Measurements from ENCODE around the gene MPRIP.
"Not testable (repeated sequence)": the region's sequence is repeated elsewhere in the genome, so short reads cannot be mapped to it uniquely, and the experiment has no call there.

The MPRIP gene

GRCh38 chr17:17186051-17186450, 143.8 kb downstream of the MPRIP start:
- no peaks in the 10 kb centered on the region for H3K9me3 ChIP-seq (ENCODE audit: insufficient read depth, low read depth, low read length)
- H3K4me3 ChIP-seq (ENCODE audit: low read length): no peak overlapping the region
- no peaks in the 10 kb centered on the region; the same call in 1 of the 2 replicates for H3K4me1 ChIP-seq (ENCODE audit: insufficient read depth, low read length)
- no peaks in the 10 kb centered on the region for H3K27me3 ChIP-seq (ENCODE audit: insufficient read depth, low read length)
- no peak overlapping the region for H3K27ac ChIP-seq (ENCODE audit: low read length)
- H3K9ac ChIP-seq (ENCODE audit: low read depth, low read length): no peak overlapping the region
- peaks cover 28% of the 10 kb centered on the region for H3K36me3 ChIP-seq (ENCODE audit: insufficient read depth, low read depth, low read length)

DNA sequence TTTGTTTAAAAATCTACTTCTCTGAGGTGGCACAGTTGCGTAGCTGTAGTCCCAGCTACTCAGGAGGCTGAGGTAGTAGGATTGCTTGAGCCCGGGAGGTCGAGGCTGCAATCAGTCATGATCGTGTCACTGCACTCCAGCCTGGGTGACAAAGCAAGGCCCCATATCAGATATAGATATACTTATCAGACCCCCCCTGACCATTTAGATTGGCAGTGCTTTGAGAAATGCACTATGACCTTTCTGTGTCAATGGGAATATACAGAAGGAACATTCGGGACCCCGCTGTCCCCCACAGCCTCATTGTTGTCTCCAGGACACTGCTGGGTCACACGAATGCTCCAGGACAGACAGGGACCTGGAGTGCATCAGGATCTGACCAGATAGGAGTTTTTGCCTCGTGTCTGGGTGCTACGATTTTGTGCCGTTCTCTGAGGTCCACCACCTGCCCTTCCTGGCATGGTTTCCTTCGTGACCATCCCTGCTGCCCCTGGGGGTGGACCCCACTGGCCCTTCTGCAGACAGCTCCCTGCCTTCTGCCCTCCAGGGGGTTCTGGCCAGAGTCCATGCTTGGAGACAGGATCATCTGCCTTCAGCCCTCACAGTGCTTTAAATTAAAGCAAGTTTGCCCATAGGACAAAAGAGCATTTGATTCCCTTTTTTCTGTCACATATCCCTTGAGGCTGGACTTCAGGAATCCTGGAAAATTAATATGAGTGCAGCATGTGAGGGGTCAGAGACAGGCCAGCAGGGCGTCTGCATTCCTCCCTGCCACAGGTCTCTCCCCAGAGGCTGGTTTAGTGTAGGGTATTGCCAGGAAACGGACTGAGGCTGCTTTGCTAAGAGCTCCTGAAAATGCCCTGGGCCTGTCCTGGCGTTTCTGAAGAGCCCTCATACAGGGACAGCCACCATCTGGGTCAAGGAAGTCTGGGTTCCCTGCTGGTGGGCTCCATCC, 144.6 kb downstream of the MPRIP start:
- H3K4me3 ChIP-seq (ENCODE audit: low read length): no peak overlapping the region
- H3K9me3 ChIP-seq (ENCODE audit: insufficient read depth, low read depth, low read length): no peaks in the 10 kb centered on the region
- no peaks in the 10 kb centered on the region for H3K27me3 ChIP-seq (ENCODE audit: insufficient read depth, low read length)
- H3K27ac ChIP-seq (ENCODE audit: low read length): no peak overlapping the region
- peaks cover 2% of the 10 kb centered on the region; the same call in 1 of the 2 replicates for H3K4me1 ChIP-seq (ENCODE audit: insufficient read depth, low read length)
- peaks cover 22% of the 10 kb centered on the region; the same call in 1 of the 2 replicates for H3K36me3 ChIP-seq (ENCODE audit: insufficient read depth, low read depth, low read length)
- no peak overlapping the region for H3K9ac ChIP-seq (ENCODE audit: low read depth, low read length)

GRCh38 chr17:17188586-17188985, 146.3 kb downstream of the MPRIP start:
- Histone ChIP-seq H3K27ac (ENCODE audit: low read length) (no peak overlapping the region), H3K4me1 (ENCODE audit: insufficient read depth, low read length) (peaks cover 5% of the 10 kb centered on the region; the same call in 1 of the 2 replicates), H3K36me3 (ENCODE audit: insufficient read depth, low read depth, low read length) (peaks cover 9% of the 10 kb centered on the region; the same call in 1 of the 2 replicates), H3K9ac (ENCODE audit: low read depth, low read length) (no peak overlapping the region), H3K9me3 (ENCODE audit: insufficient read depth, low read depth, low read length) (no peaks in the 10 kb centered on the region), H3K27me3 (ENCODE audit: insufficient read depth, low read length) (no peaks in the 10 kb centered on the region), H3K4me3 (ENCODE audit: low read length) (no peak overlapping the region)

GRCh38 chr17:17189559-17189958, 147.3 kb downstream of the MPRIP start:
- 0 out of 2 replicates have a peak, but pooled peaks cover under 1% of the 10 kb centered on the region for H3K36me3 ChIP-seq (ENCODE audit: insufficient read depth, low read depth, low read length)
- H3K4me1 ChIP-seq (ENCODE audit: insufficient read depth, low read length): peaks cover 5% of the 10 kb centered on the region; the same call in 1 of the 2 replicates
- H3K27ac ChIP-seq (ENCODE audit: low read length): no peak overlapping the region
- no peaks in the 10 kb centered on the region for H3K9me3 ChIP-seq (ENCODE audit: insufficient read depth, low read depth, low read length)
- no peaks in the 10 kb centered on the region for H3K27me3 ChIP-seq (ENCODE audit: insufficient read depth, low read length)
- no peak overlapping the region for H3K9ac ChIP-seq (ENCODE audit: low read depth, low read length)
- no peak overlapping the region for H3K4me3 ChIP-seq (ENCODE audit: low read length)

DNA sequence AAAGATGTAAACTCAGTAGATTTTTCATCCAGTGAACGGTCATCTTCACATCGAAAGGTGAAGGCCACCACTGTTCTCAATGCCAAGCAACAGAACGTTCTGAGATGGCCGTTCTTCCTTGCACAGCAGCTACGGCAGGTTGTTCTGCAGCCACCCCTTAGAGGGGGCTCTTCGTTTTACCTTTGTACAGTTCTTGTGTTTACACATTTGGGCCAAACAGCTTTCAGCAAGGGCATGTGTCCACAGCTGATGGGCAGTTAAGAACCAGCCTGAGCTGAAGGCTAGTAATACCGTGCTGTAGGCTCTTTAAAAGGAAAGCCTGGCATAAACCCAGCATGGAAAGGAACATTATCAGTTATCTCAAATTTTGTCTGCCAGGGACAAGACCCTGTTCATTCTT, 147.9 kb downstream of the MPRIP start:
- no peak overlapping the region for H3K9ac ChIP-seq (ENCODE audit: low read depth, low read length)
- H3K36me3 ChIP-seq (ENCODE audit: insufficient read depth, low read depth, low read length): no peaks in the 10 kb centered on the region
- H3K4me3 ChIP-seq (ENCODE audit: low read length): no peak overlapping the region
- no peaks in the 10 kb centered on the region for H3K27me3 ChIP-seq (ENCODE audit: insufficient read depth, low read length)
- H3K27ac ChIP-seq (ENCODE audit: low read length): no peak overlapping the region
- peaks cover 5% of the 10 kb centered on the region; the same call in 1 of the 2 replicates for H3K4me1 ChIP-seq (ENCODE audit: insufficient read depth, low read length)
- H3K9me3 ChIP-seq (ENCODE audit: insufficient read depth, low read depth, low read length): no peaks in the 10 kb centered on the region

GRCh38 chr17:17191346-17191792, 149.1 kb downstream of the MPRIP start:
- no peaks in the 10 kb centered on the region for H3K9me3 ChIP-seq (ENCODE audit: insufficient read depth, low read depth, low read length)
- H3K4me3 ChIP-seq (ENCODE audit: low read length): no peak overlapping the region
- no peak overlapping the region for H3K27ac ChIP-seq (ENCODE audit: low read length)
- H3K9ac ChIP-seq (ENCODE audit: low read depth, low read length): no peak overlapping the region
- peaks cover 5% of the 10 kb centered on the region; the same call in 1 of the 2 replicates for H3K4me1 ChIP-seq (ENCODE audit: insufficient read depth, low read length)
- no peaks in the 10 kb centered on the region for H3K36me3 ChIP-seq (ENCODE audit: insufficient read depth, low read depth, low read length)
- H3K27me3 ChIP-seq (ENCODE audit: insufficient read depth, low read length): no peaks in the 10 kb centered on the region

DNA sequence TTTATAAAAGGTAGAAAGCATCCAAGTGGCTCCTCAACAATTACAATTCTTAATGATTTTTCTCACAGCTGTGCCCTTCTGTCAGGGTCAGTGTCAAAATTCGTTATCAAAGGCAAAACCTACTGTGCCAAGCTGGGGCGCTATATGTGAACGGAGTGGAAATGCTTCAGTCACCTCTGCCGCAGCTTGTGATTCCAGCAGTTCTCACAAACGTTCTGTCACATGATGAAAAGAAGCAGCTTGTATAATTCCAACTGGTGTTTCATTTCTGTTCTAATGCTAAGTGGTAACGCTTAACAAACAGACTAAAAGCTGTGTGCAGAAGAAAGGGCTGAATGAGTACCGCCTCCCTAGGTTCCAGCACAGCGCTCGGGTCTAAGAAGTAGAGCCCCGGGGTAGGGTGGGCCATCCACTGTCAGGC, 149.7 kb downstream of the MPRIP start:
- Histone ChIP-seq H3K36me3 (ENCODE audit: insufficient read depth, low read depth, low read length) (no peaks in the 10 kb centered on the region), H3K4me1 (ENCODE audit: insufficient read depth, low read length) (peaks cover 5% of the 10 kb centered on the region; the same call in 1 of the 2 replicates), H3K9ac (ENCODE audit: low read depth, low read length) (no peak overlapping the region), H3K4me3 (ENCODE audit: low read length) (no peak overlapping the region), H3K27me3 (ENCODE audit: insufficient read depth, low read length) (no peaks in the 10 kb centered on the region), H3K27ac (ENCODE audit: low read length) (no peak overlapping the region), H3K9me3 (ENCODE audit: insufficient read depth, low read depth, low read length) (no peaks in the 10 kb centered on the region)

- H3K27ac ChIP-seq (ENCODE audit: low read length); H3K36me3 ChIP-seq (ENCODE audit: insufficient read depth, low read depth, low read length); H3K4me1 ChIP-seq (ENCODE audit: insufficient read depth, low read length); H3K9me3 ChIP-seq (ENCODE audit: insufficient read depth, low read depth, low read length); H3K4me3 ChIP-seq (ENCODE audit: low read length); H3K9ac ChIP-seq (ENCODE audit: low read depth, low read length); H3K27me3 ChIP-seq (ENCODE audit: insufficient read depth, low read length): not testable (repeated sequence)
These were observed 153.2 kb downstream of the MPRIP start for GRCh38 chr17:17195466-17195865.

DNA sequence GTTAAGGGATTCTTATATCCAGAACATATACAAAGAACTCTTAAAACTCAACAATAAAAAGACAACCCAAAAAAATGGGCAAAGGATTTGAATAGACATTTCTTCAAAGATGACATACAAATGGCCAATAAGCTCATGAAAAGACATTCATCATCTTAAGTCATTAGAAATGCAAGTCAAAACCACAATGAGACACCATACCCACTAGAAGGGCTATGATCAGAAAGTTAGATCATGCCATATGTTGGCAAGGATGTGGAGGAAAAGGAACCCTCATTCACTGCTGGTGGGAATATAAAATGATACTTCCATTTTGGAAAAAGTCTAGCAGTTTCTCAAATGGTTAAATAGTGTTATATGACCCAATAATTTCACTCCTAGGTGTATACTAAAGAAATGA, 154.5 kb downstream of the MPRIP start:
- Histone ChIP-seq H3K9me3 (ENCODE audit: insufficient read depth, low read depth, low read length) (no peaks in the 10 kb centered on the region), H3K4me3 (ENCODE audit: low read length) (no peak overlapping the region), H3K4me1 (ENCODE audit: insufficient read depth, low read length) (0 out of 2 replicates have a peak, but pooled peaks cover 4% of the 10 kb centered on the region), H3K9ac (ENCODE audit: low read depth, low read length) (no peak overlapping the region), H3K36me3 (ENCODE audit: insufficient read depth, low read depth, low read length) (no peaks in the 10 kb centered on the region), H3K27me3 (ENCODE audit: insufficient read depth, low read length) (no peaks in the 10 kb centered on the region), H3K27ac (ENCODE audit: low read length) (no peak overlapping the region)

GRCh38 chr17:17198281-17198680, 156.0 kb downstream of the MPRIP start:
- Histone ChIP-seq H3K36me3 (ENCODE audit: insufficient read depth, low read depth, low read length) (no peaks in the 10 kb centered on the region), H3K27ac (ENCODE audit: low read length) (no peak overlapping the region), H3K9ac (ENCODE audit: low read depth, low read length) (no peak overlapping the region), H3K27me3 (ENCODE audit: insufficient read depth, low read length) (no peaks in the 10 kb centered on the region), H3K4me3 (ENCODE audit: low read length) (no peak overlapping the region), H3K4me1 (ENCODE audit: insufficient read depth, low read length) (no peaks in the 10 kb centered on the region), H3K9me3 (ENCODE audit: insufficient read depth, low read depth, low read length) (no peaks in the 10 kb centered on the region)

DNA sequence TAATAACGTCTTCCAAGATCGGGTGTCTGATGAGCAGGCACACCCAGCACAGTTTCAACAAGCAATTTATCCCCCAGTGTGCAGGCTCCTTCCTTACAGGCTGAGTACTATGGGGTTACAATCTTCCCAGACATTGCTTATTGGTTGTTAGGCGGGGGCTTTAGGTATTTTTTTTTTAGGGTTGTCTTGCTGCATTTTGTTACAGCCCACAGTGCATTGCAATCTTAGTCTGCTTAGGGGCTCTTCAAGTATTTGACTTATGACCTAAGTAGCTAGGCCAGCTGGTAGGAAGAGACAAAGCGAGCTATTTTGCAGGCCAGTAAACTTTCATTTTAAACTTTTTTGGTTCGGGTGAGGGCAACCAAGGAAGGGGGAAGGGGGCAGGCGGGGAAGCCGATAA, 158.1 kb downstream of the MPRIP start:
- H3K4me3 ChIP-seq (ENCODE audit: low read length): no peak overlapping the region
- H3K27me3 ChIP-seq (ENCODE audit: insufficient read depth, low read length): peaks cover 7% of the 10 kb centered on the region
- H3K4me1 ChIP-seq (ENCODE audit: insufficient read depth, low read length): no peaks in the 10 kb centered on the region
- H3K9ac ChIP-seq (ENCODE audit: low read depth, low read length): no peak overlapping the region
- no peaks in the 10 kb centered on the region for H3K36me3 ChIP-seq (ENCODE audit: insufficient read depth, low read depth, low read length)
- H3K27ac ChIP-seq (ENCODE audit: low read length): no peak overlapping the region
- no peaks in the 10 kb centered on the region for H3K9me3 ChIP-seq (ENCODE audit: insufficient read depth, low read depth, low read length)

GRCh38 chr17:17200831-17201230, 158.6 kb downstream of the MPRIP start:
- no peak overlapping the region for H3K4me3 ChIP-seq (ENCODE audit: low read length)
- H3K36me3 ChIP-seq (ENCODE audit: insufficient read depth, low read depth, low read length): no peaks in the 10 kb centered on the region
- H3K9me3 ChIP-seq (ENCODE audit: insufficient read depth, low read depth, low read length): no peaks in the 10 kb centered on the region
- no peaks in the 10 kb centered on the region for H3K4me1 ChIP-seq (ENCODE audit: insufficient read depth, low read length)
- peaks cover 12% of the 10 kb centered on the region for H3K27me3 ChIP-seq (ENCODE audit: insufficient read depth, low read length)
- H3K9ac ChIP-seq (ENCODE audit: low read depth, low read length): no peak overlapping the region
- H3K27ac ChIP-seq (ENCODE audit: low read length): no peak overlapping the region
